ENCODE results near the gene KCNJ1.

The KCNJ1 gene

DNA sequence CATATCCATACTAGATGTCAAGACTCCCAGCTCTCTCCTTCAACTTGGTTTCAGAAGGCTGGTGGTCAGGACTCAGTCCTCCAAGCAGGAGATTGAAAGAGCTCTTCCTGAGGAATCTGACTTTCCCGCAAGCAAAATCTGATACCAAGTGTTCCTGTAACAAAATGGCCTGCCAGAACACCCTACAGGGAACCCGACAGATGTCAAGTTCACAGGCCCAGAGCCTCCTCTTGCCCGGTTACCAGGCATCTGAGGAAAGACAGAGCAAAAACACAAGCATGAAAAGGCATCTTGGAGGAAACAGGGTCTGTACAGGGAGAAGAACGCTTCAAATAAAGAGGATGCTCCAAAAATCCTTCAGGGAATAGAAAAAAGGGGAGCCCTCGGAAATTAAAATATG is 15.4 kb upstream of the KCNJ1 start:
- DNase-seq (ENCODE audit: low read depth in 2 of 2), result no peak

- DNase-seq (ENCODE audit: low read depth in 2 of 2), result no peak
Measured at GRCh38 chr11:128881221-128881620, 14.1 kb upstream of the KCNJ1 start.

DNA sequence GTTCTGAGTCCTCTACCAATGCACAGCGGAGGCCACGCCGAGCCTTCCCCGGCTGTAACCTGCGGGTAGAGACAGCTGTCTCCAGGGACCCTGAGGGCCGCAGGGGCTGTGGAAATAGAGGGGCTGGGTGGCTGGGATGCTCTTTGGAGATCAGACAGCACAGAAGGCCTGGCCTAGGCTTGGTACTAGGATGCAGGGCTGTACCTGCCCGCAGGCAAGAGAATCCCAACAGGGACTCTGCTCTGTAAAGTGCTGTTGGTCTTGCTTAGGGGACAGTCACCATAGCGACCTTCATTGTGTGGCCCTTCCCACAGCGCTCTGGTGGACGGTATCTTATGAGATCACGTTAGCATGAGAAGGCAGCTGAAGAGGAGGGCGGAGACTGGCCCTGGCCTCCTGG is 12.7 kb upstream of the KCNJ1 start:
- no peak for DNase-seq (ENCODE audit: low read depth in 2 of 2)

DNA sequence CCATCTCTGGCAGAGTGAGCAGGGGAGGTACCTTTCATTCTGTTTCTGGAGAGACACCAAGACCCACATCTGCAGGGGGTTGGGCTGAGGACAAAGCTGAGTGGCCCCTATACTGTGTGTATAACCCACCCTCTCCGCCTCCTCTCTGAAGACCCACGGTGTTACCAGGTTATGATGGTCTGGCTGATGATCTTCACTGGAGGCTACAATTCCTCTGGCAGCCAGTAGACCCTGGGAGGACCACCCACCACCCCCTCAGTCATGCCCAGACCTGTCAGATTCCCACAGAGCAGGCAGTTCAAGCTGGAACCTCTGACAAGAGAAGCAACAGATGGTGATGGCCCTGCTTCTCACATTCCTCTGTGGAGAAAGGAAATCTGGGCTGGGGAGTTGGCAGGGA is 11.4 kb upstream of the KCNJ1 start:
- DNase-seq (ENCODE audit: low read depth in 2 of 2), result no peak

DNA sequence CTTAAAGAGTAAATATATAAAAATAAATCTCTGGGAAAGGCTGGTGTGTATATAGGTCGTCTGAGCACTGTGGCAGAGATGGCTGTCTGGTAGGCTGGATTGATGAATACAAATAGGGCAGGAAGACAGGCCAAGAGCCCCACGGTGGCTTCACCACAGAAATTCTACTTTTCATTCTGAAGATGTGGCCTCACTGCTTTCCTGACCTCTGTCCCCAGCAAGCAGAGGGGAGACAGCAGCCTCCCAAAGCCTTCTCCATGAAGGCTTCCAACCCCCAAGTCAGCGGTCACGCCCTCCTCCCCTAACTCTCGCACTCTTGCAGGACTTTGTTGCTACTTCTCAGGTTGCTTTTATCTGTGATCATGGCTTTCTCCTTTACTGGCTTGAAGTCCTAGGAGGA is 10.6 kb upstream of the KCNJ1 start:
- no peak for DNase-seq (ENCODE audit: low read depth in 2 of 2)

- DNase-seq (ENCODE audit: low read depth in 2 of 2), result no peak
Measured at GRCh38 chr11:128876133-128876650, 9.1 kb upstream of the KCNJ1 start.

- no peak for DNase-seq (ENCODE audit: low read depth in 2 of 2)
Measured at GRCh38 chr11:128874427-128874826, 7.3 kb upstream of the KCNJ1 start.

DNA sequence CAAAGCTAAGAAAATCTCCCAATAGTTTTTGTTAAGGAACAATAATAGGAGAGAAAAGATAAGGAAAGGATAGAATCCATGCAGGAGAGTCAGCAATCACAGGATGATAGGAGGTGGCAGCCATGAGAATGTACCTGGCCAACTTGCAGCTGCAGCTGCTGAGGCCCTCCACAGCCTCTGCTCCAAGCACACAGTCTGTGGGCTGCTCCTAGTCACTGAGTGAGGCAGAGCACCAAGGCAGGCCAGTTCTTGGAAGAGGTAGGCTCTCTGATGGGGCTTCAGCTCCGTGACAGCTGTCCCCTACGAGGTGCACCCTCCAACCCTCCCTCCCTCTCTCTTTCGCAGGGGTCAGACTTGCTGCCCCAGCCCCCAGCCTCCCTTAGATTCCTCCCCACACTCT is 5.5 kb upstream of the KCNJ1 start:
- no peak for DNase-seq (ENCODE audit: low read depth in 2 of 2)

DNA sequence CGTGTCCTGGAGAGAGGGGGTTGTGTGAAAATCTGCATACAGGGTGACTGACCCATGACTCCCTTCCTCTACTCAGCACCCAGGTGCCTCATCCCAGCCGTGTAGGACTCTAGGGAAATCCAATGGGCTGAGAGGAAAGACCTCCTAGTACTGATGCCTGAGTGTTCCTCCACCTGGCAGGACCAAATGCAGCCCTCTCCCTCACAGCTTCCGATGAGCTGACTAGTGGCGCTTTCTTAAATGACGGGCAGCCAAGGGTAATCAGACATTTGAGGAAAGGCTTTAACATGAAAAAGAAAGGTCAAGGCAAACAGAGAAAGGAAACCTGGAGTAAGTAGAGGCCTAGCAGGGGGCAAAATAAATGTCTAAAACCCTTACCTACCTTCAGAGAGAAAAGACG is 5.0 kb upstream of the KCNJ1 start:
- DNase-seq (ENCODE audit: low read depth in 2 of 2), result no peak

GRCh38 chr11:128871168-128871610 is 4.1 kb upstream of the KCNJ1 start:
- no peak for DNase-seq (ENCODE audit: low read depth in 2 of 2)

DNA sequence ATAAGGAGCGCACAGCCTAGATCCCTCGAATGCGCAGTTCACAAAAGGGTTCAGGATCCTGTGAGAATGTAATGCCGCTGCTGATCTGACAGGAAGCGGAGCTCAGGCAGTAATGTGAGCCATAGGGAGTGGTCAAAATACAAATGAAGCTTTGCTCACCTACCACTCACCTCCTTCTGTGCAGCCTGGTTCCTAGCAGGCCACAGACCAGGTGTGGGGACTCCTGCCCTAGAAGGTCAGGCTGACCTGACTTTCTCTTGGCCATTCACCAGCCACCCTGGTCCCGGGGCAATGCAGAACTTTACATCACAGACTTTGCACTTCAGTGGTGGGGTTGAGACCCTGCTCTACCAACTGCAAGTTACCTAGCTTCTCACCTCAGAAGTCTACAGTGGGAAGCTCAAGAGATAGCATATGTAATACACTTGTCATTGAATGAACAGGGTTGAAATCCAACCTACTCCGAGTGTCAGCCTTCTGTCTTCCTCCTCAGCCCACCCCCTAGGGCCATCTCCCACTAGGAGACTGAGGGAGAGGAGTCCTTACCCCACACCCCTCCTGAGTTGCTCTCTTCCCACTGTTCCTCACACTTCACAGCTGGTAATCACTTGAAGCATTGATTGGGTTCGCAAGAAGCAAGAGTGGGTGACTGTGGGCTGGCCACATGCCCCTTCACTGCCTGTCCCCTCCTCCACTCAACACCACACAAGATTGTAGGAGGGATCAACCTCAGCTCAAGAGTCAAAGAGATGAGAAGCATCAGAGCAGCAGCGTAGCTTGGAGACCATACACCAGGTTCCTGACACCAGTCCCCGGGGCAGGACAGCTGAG is 2.0 kb upstream of the KCNJ1 start:
- no peak for DNase-seq (ENCODE audit: low read depth in 2 of 2)

GRCh38 chr11:128865490-128865889 is 1.6 kb downstream of the KCNJ1 start:
- DNase-seq (ENCODE audit: low read depth in 2 of 2), result no peak

GRCh38 chr11:128862908-128863660 is 4.0 kb downstream of the KCNJ1 start:
- no peak for DNase-seq (ENCODE audit: low read depth in 2 of 2)

- no peak for DNase-seq (ENCODE audit: low read depth in 2 of 2)
Measured at GRCh38 chr11:128862406-128862805, 4.7 kb downstream of the KCNJ1 start.

- DNase-seq (ENCODE audit: low read depth in 2 of 2), result no peak
Measured at GRCh38 chr11:128860571-128861361, 6.3 kb downstream of the KCNJ1 start.

GRCh38 chr11:128859563-128860441 is 7.3 kb downstream of the KCNJ1 start:
- DNase-seq (ENCODE audit: low read depth in 2 of 2), result peak; percentile 53 to 76

GRCh38 chr11:128857341-128857740 is 9.8 kb downstream of the KCNJ1 start:
- DNase-seq (ENCODE audit: low read depth in 2 of 2), result no peak

- no peak for DNase-seq (ENCODE audit: low read depth in 2 of 2)
Measured at GRCh38 chr11:128856241-128856640, 10.9 kb downstream of the KCNJ1 start.

DNA sequence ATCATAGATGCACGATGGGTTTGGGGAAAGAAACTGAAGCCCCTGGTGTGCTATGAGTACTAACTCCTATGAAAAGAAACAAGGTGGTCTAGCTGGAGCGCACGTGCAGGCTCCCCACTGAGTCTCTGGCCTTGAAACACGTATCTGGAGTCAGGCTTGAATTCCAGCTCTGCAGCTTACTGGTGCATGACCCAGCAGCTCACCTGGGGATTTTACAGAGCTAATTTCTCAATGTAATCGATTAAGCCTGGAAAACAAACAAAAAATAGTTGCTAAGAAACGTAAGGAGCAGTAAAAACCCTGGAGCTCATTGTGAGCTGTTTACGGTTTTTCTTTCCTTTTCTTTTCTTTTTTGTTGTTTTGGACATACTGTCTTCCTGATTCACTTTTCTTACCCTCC is 12.3 kb downstream of the KCNJ1 start:
- DNase-seq (ENCODE audit: low read depth in 2 of 2), result no peak

- no peak for DNase-seq (ENCODE audit: low read depth in 2 of 2)
Measured at GRCh38 chr11:128853559-128853958, 13.5 kb downstream of the KCNJ1 start.
